Measurements from ENCODE around the gene CACNA1G. TPM values are rescaled to one million over a fixed set of nuclear protein-coding genes. Genes with fewer than 3 reads are reported as not detected.

CACNA1G gene
- total RNA-seq, 1 donor from 2014 or later = 0.07 TPM

GRCh38 chr17:50635732-50635981 lies 75.1 kb downstream of the CACNA1G start:
- CTCF ChIA-PET = interaction anchor here (2.3 kb wide), 1 partner anchor 10 kb away, joined by 5 read pairs; no protein-coding TSS in a partner anchor
- ATAC-seq (ENCODE audit: low read depth) = no peak

GRCh38 chr17:50635982-50636803 lies 75.7 kb downstream of the CACNA1G start:
- CTCF ChIA-PET = interaction anchor here (2.3 kb wide), 1 partner anchor 10 kb away, joined by 5 read pairs; no protein-coding TSS in a partner anchor
- Mint-ChIP-seq H3K36me3 (ENCODE audit: low read depth) (no peaks in the 10 kb centered on the region), H3K27me3 (peaks cover 54% of the 10 kb centered on the region), H3K27ac (no peak overlapping the region), H3K9me3 (no peaks in the 10 kb centered on the region), H3K4me3 (no peak overlapping the region), H3K4me1 (peaks cover 7% of the 10 kb centered on the region)
- intact Hi-C loops (cut with micrococcal nuclease) = no loop called here
- ATAC-seq (ENCODE audit: low read depth) = no peak
- POLR2A ChIA-PET = no interaction called here
- DNase-seq = no peak
- TF ChIP-seq, protein P1, sequence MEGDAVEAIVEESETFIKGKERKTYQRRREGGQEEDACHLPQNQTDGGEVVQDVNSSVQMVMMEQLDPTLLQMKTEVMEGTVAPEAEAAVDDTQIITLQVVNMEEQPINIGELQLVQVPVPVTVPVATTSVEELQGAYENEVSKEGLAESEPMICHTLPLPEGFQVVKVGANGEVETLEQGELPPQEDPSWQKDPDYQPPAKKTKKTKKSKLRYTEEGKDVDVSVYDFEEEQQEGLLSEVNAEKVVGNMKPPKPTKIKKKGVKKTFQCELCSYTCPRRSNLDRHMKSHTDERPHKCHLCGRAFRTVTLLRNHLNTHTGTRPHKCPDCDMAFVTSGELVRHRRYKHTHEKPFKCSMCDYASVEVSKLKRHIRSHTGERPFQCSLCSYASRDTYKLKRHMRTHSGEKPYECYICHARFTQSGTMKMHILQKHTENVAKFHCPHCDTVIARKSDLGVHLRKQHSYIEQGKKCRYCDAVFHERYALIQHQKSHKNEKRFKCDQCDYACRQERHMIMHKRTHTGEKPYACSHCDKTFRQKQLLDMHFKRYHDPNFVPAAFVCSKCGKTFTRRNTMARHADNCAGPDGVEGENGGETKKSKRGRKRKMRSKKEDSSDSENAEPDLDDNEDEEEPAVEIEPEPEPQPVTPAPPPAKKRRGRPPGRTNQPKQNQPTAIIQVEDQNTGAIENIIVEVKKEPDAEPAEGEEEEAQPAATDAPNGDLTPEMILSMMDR (IDR thresholded peaks at IDR 0.05) = no peak

More at GRCh38 chr17:50635732-50635981, 75.1 kb downstream of the CACNA1G start:
- TF ChIP-seq, protein P1 (IDR thresholded peaks at IDR 0.05) = no peak
- Mint-ChIP-seq H3K27me3 (peaks cover 60% of the 10 kb centered on the region), H3K4me3 (no peak overlapping the region), H3K27ac (no peak overlapping the region), H3K9me3 (no peaks in the 10 kb centered on the region), H3K4me1 (peaks cover 7% of the 10 kb centered on the region), H3K36me3 (ENCODE audit: low read depth) (no peaks in the 10 kb centered on the region)
- POLR2A ChIA-PET = no interaction called here
- intact Hi-C loops (cut with micrococcal nuclease) = no loop called here
- no peak for DNase-seq

- ATAC-seq (ENCODE audit: low read depth) (no peak), DNase-seq (no peak)
- Mint-ChIP-seq H3K9me3 (no peaks in the 10 kb centered on the region), H3K27me3 (peaks cover 50% of the 10 kb centered on the region), H3K36me3 (ENCODE audit: low read depth) (no peaks in the 10 kb centered on the region), H3K27ac (no peak overlapping the region), H3K4me3 (no peak overlapping the region), H3K4me1 (peaks cover 7% of the 10 kb centered on the region)
- POLR2A ChIA-PET = no interaction called here
- intact Hi-C loops (cut with micrococcal nuclease) = no loop called here
- TF ChIP-seq, protein P1 (IDR thresholded peaks at IDR 0.05) = no peak
- CTCF ChIA-PET = interaction anchor here (2.3 kb wide), 1 partner anchor 11 kb away, joined by 5 read pairs; no protein-coding TSS in a partner anchor
Measured at GRCh38 chr17:50636804-50637195, 76.3 kb downstream of the CACNA1G start.

GRCh38 chr17:50637829-50638605 lies 77.5 kb downstream of the CACNA1G start:
- H3K27ac Mint-ChIP-seq = no peak overlapping the region
- TF ChIP-seq, protein P1 (IDR thresholded peaks at IDR 0.05) = no peak
- DNase-seq = no peak
- ChIA-PET CTCF (no interaction called here), POLR2A (no interaction called here)
- intact Hi-C loops (cut with micrococcal nuclease) = no loop called here
- H3K4me1 Mint-ChIP-seq = peaks cover 3% of the 10 kb centered on the region
- no peak overlapping the region for H3K4me3 Mint-ChIP-seq
- no peaks in the 10 kb centered on the region for H3K9me3 Mint-ChIP-seq
- ATAC-seq (ENCODE audit: low read depth) = no peak
- no peaks in the 10 kb centered on the region for H3K36me3 Mint-ChIP-seq (ENCODE audit: low read depth)
- peaks cover 41% of the 10 kb centered on the region for H3K27me3 Mint-ChIP-seq

DNA sequence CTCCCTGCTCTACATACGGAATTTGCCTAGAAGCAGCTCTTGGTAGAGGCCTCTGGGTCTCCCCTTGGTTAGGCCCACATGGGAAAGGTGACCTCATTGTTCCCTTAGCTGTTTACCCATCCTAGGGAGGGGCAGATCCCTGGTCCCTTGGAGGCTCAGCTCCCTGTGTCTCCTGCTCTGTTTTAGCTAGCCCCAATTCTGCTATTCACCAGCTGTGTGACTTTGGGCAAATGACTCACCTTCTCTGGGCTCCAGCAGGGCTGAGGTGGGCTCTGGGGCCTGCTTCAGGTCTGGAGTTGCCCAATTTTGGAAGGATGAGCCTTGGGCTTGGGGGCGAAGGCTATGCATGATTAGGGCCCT lies 78.1 kb downstream of the CACNA1G start:
- Mint-ChIP-seq H3K4me3 (no peak overlapping the region), H3K9me3 (no peaks in the 10 kb centered on the region), H3K27me3 (peaks cover 40% of the 10 kb centered on the region), H3K36me3 (ENCODE audit: low read depth) (no peaks in the 10 kb centered on the region), H3K4me1 (no peaks in the 10 kb centered on the region), H3K27ac (no peak overlapping the region)
- DNase-seq (no peak), ATAC-seq (ENCODE audit: low read depth) (no peak)
- POLR2A ChIA-PET = no interaction called here
- TF ChIP-seq, protein P1 (IDR thresholded peaks at IDR 0.05) = no peak
- CTCF ChIA-PET = no interaction called here
- intact Hi-C loops (cut with micrococcal nuclease) = no loop called here

All from activated B cell treated with CpG ODN at 0.5 μM for 24 hours (primary cell).